Endometrium (tissue), 2 donors: ENCODE data around the gene SEZ6L.

ENCODE experiments used
- FAIRE-seq: peaks from 2 replicates; lab custom pipeline; 2012; peaks lifted over from hg19 to GRCh38; lab: Jason Lieb, UNC
- donor health status: control.
- donor health status: control.

SEZ6L gene

GRCh38 chr22:26246552-26246951 lies 77.3 kb downstream of the SEZ6L start:
- FAIRE-seq: no peak

DNA sequence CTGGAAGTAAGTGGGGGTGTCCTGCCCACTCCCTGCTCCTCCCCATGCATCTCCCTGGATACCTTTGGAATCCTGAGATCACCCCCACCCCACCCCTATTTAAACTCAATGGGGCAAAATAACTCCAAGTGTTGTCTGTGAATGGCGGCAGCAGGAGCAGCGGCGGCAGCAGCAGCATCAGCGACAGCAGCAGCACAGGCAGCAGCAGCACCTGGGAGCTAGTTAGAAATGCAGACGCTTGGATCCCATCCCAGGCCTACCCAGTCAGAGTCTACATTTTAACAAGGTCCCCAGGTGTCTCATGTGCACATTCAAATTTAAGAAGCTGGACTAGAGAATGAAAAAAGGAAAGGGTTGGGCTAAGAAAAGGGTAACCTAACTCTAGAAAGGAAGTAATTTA lies 82.6 kb downstream of the SEZ6L start:
- FAIRE-seq: no peak

GRCh38 chr22:26259510-26259909 lies 90.2 kb downstream of the SEZ6L start:
- no peak for FAIRE-seq

DNA sequence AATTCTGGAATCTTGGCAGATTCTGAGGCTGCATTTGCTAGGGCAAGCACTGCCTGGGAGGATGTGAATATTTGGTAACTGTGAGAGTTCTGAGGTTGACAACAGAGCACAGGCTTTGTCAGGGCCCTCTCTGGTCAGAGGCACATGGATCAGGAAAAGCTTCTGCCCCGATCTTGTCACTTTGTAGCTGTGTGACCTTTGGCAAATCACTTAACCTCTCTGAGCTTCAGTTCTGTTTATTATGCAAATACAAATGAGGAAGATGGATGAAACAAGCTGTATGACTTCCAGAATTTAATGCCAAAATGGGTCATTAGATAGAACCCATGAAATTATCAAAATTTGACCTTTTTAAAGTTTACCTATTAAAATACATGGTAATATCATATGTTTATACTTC lies 94.9 kb downstream of the SEZ6L start:
- no peak for FAIRE-seq

- FAIRE-seq: no peak
Observed at GRCh38 chr22:26265281-26265680, 96.0 kb downstream of the SEZ6L start.

GRCh38 chr22:26265909-26266308 lies 96.6 kb downstream of the SEZ6L start:
- no peak for FAIRE-seq

- FAIRE-seq: no peak
Observed at GRCh38 chr22:26267856-26268255, 98.6 kb downstream of the SEZ6L start.

DNA sequence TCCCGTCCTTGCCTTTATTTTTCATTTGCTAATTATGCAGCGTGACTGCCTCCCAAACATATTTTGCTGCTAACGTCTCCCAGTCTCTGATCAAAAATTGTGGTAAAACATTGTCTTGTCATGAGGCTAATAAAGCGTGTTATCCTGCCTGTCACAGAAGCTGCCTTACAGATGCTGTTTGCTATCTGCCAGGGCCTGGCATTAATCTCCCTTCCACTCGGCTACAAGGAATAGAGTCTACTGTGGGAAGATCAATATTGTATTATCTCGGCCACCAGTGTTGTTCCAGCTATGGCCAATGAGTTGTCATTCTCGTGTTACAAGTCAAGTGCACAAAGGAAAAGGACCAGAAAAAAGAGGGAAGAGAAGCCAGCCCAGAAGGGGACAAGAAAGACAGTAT lies 100.3 kb downstream of the SEZ6L start:
- FAIRE-seq: no peak

DNA sequence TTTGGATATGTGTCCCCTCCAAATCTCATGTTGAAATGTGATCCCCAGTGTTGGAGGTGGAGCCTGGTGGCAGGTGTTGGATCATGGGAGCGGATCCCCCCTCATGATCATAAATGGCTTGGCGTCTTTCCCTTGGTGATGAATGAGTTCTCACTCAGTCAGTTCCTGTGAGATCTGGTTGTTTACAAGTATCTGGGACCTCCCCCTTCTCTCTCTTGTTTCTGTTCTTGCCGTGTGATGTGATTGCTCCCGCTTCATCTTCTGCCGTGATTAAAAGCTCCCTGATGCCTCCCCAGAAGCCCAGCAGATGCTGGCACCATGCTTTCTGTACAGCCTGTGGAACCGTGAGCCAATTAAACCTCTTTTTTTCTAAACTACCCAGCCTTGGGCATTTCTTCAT lies 102.2 kb downstream of the SEZ6L start:
- FAIRE-seq: no peak

GRCh38 chr22:26273011-26273675 lies 103.9 kb downstream of the SEZ6L start:
- no peak for FAIRE-seq

- FAIRE-seq: no peak
Observed at GRCh38 chr22:26276529-26277160, 107.4 kb downstream of the SEZ6L start.

DNA sequence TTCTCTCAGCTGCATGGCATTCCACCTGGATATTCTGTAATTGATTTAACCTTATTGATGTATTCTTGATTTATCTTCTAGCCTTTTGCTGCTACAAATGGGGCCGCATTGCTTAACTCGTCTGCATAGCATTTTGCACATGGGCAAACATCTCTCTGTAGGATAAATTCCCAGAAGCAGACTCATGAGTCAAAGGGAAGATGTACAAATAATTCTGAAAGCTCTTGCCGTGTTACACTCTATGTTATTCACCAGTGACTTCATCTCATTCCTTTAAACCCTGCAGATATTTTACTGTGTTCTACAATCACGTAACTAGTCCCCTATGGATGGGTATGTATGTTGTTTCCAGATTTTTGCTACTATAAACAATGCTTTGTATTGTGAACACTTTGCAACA lies 112.7 kb downstream of the SEZ6L start:
- no peak for FAIRE-seq

- FAIRE-seq: no peak
Observed at GRCh38 chr22:26283330-26283729, 114.1 kb downstream of the SEZ6L start.

DNA sequence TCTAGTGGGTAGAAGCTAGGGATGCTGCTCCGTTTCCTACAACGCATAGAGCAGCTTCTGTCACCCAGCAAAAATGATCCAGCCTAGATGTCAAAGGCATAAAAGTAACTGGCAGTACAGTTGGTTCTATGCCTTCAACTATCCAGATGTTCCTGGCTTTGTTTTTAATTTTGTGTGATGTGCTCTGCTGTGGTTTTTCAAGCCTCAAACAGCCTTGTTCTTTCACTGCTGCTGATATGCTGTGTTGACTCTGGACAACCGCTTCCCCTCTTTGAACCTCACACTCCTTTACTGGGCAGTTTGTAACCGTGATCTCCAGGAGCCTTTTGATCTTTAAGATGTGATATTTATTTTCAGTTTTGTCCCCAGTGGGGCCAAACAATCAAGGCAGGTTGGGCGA lies 116.4 kb downstream of the SEZ6L start:
- no peak for FAIRE-seq

- no peak for FAIRE-seq
Observed at GRCh38 chr22:26286091-26286820, 117.0 kb downstream of the SEZ6L start.

DNA sequence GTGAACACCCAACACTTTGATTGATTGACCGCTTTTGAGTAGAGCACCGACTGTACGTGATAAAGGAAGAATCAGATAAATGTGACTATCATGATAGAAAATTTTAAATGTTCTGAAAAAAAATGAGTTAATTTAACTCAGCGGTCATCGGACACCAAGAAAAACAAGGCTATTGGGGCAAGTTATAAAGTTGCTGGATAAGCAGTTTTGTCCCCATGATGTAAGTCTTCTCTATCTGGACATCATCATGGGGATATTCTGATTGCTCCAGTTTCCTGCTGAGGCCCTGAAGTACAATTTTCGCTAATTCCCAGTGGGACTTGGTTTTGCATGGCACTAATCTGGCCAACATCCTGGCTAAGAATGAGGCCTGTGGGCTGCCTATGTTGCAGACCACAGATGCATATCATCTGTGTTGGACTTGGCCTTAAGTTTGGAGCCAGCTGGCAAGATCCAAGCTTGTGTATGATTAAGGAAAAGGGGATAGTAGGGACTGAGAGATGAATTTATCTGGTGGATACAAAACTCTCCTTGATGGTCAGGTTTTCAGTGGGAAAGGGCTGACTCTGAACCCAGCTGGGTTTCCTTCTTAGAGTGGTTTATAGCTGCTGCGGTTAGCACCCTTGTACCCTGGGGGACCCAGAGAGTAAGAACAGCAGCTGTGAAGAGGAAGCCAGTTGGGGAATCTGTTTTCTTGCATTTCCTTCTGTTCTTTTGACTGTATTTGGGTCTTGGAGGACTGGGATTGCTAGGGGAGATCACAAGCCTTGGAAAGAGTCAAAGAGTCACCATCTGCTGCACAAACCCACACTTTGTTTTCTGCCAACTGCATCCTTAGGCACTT lies 118.3 kb downstream of the SEZ6L start:
- FAIRE-seq: no peak

GRCh38 chr22:26289611-26290101 lies 120.4 kb downstream of the SEZ6L start:
- FAIRE-seq: no peak

- no peak for FAIRE-seq
Observed at GRCh38 chr22:26291940-26292666, 122.8 kb downstream of the SEZ6L start.

GRCh38 chr22:26292667-26292995 lies 123.4 kb downstream of the SEZ6L start:
- no peak for FAIRE-seq

DNA sequence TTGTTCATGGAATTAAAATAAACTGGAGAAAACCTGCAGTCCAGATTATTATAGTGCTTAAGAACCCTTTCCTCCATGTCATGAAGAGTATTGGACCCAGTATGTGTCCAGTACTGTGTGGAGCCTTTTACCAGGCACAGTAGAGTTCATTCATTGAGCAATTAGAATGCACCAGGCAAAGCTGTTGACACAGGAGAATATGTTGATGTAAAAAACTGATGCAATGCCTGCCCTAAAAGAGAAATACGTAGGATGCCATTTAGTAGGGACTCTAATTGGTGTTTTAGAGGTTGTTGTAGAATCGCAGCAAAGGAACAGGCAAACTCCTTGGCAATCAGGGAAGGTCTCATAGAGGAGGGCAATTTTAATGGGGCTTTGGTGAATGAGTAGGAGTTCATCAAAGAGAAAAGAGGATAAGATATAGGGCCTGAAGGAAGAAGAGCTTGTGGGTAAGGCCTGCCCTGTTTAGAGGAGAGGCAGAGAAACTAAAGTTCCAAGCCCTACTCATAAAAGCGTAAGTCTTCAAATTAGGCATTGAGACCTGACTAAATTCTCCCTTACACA lies 126.4 kb downstream of the SEZ6L start:
- FAIRE-seq: no peak

DNA sequence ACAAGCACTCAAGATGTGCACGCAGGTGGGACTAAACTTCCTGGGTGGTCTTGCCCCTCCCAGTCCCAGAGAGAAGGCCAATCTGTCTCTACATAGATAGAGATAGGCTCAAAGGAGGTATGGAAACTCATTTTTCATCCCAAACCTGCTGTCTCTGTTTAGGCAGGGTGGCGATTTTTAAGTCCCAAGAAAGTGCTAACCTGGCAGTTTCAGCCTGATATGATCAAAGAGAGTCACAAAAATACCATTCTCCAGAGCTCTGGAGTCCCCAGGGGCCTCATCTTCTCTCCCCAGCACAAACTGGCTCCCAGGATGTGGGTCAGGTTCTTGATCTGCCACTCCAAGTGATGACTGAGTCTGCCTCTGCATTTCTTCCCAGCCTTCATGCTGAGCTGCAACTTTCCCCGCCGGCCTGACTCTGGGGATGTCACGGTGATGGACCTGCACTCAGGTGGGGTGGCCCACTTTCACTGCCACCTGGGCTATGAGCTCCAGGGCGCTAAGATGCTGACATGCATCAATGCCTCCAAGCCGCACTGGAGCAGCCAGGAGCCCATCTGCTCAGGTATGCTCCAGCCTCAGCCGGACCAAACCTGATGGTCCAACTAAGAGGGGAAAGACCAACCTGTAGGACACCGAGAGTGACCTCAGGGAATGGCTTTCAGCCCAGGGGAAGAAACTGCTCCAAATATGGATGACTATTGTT lies 129.5 kb downstream of the SEZ6L start:
- FAIRE-seq: no peak
